NCI-H69 (cell line): Measurements from ENCODE around the gene CCR7.

ENCODE experiments used
- DNase-seq: peaks from one replicate; lab custom pipeline; 2025; lab: John Stamatoyannopoulos, UW

Gene CCR7

GRCh38 chr17:40561871-40562611 is 3.2 kb downstream of the CCR7 start:
- DNase-seq, result no peak

GRCh38 chr17:40561294-40561870 is 3.9 kb downstream of the CCR7 start:
- DNase-seq, result no peak

GRCh38 chr17:40560592-40561293 is 4.5 kb downstream of the CCR7 start:
- DNase-seq, result no peak

- peak; percentile 95 for DNase-seq
These were observed 5.2 kb downstream of the CCR7 start for GRCh38 chr17:40559954-40560591.

- DNase-seq, result no peak
These were observed 5.7 kb downstream of the CCR7 start for GRCh38 chr17:40559564-40559916.

- DNase-seq, result peak; percentile 38
These were observed 6.2 kb downstream of the CCR7 start for GRCh38 chr17:40558890-40559563.

GRCh38 chr17:40558300-40558889 is 6.9 kb downstream of the CCR7 start:
- DNase-seq, result peak; percentile 67

GRCh38 chr17:40557531-40558299 is 7.6 kb downstream of the CCR7 start:
- DNase-seq, result no peak

- peak; percentile 9 for DNase-seq
These were observed 8.3 kb downstream of the CCR7 start for GRCh38 chr17:40556884-40557414.

- no peak for DNase-seq
These were observed 9.0 kb downstream of the CCR7 start for GRCh38 chr17:40556198-40556661.

- no peak for DNase-seq
These were observed 9.7 kb downstream of the CCR7 start for GRCh38 chr17:40555296-40556190.

- DNase-seq, result no peak
These were observed 10.5 kb downstream of the CCR7 start for GRCh38 chr17:40554646-40555295.

GRCh38 chr17:40553694-40554534 is 11.4 kb downstream of the CCR7 start:
- DNase-seq, result peak; percentile 41

GRCh38 chr17:40552806-40553693 is 12.2 kb downstream of the CCR7 start:
- DNase-seq, result no peak

GRCh38 chr17:40551879-40552768 is 13.1 kb downstream of the CCR7 start:
- peak; percentile 17 for DNase-seq
